KOPT-K1 (cell line): ENCODE data around the gene DOK5.

ENCODE experiments used
- H3K27ac ChIP-seq: fragments of 200-600 bp; sonication (generic); 2 replicates; pipeline ENCODE4 v1.5.1; 2016; ENCODE audit warnings: antibody characterized with exemption, mild to moderate bottlenecking, low read depth, low read length; ENCODE audit not compliant: poor library complexity, severe bottlenecking
- H3K36me3 ChIP-seq: fragments of 200-600 bp; sonication (generic); 2 replicates; pipeline ENCODE4 v1.5.1; 2017; ENCODE audit warnings: antibody characterized with exemption, mild to moderate bottlenecking, low read length, moderate library complexity; ENCODE audit not compliant: insufficient read depth
- H3K9me3 ChIP-seq: fragments of 200-600 bp; sonication (generic); 2 replicates; pipeline ENCODE4 v1.5.1; 2017; ENCODE audit warnings: antibody characterized with exemption, low read length, mild to moderate bottlenecking; ENCODE audit not compliant: insufficient read depth, poor library complexity, severe bottlenecking

DOK5 gene

DNA sequence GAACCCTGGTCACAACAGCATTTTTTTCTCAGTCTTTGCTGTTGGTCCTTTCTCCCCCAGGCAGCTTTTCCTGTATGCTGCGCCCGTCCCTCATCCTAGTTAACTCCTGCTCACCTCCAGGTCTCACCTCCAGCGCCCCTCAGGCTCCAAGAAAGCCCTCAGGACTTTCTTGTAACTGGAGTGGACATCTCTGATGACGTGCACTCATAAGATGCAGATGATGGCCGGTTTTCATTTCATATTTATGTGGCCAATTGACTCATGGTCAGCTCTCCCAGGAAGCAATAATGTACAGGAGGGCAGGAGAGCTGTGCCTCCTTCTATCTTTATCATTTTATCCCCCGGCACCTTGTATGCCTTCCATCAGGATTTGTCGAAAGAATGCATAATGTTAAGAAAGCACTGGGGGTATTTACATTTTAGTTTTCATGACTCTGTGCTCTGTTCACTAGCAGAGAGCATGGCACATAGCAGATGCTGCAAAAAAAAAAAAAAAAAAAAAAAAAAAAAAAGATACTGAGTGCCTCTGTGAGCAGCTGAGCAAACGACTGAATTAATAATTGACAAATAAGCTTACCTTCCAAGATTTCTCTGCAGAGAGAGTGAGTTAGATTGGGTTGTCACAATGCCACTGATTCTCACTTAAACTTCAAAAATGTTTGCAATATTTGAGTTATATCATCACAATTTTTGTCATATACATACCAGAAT, 170.2 kb downstream of the DOK5 start:
- Histone ChIP-seq H3K9me3 (no peaks in the 10 kb centered on the region), H3K36me3 (no peaks in the 10 kb centered on the region), H3K27ac (no peak overlapping the region)

DNA sequence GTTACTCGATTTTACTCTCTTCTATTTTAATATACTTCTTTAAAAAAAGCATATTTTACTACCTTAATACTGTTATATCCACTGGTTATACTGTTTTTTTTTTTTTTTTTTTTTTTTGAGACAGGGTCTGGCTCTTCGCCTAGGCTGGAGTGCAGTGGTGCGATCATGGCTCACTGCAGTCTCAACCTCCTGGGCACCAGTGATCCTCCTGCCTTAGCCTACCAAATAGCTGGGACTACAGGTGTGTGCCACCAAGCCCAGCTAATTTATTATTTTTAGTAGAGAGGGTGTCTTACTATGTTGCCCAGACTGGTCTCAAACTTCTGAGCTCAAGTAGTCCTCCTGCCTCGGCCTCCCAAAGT, 170.7 kb downstream of the DOK5 start:
- H3K9me3 ChIP-seq: no peaks in the 10 kb centered on the region
- H3K36me3 ChIP-seq: no peaks in the 10 kb centered on the region
- H3K27ac ChIP-seq: no peak overlapping the region

DNA sequence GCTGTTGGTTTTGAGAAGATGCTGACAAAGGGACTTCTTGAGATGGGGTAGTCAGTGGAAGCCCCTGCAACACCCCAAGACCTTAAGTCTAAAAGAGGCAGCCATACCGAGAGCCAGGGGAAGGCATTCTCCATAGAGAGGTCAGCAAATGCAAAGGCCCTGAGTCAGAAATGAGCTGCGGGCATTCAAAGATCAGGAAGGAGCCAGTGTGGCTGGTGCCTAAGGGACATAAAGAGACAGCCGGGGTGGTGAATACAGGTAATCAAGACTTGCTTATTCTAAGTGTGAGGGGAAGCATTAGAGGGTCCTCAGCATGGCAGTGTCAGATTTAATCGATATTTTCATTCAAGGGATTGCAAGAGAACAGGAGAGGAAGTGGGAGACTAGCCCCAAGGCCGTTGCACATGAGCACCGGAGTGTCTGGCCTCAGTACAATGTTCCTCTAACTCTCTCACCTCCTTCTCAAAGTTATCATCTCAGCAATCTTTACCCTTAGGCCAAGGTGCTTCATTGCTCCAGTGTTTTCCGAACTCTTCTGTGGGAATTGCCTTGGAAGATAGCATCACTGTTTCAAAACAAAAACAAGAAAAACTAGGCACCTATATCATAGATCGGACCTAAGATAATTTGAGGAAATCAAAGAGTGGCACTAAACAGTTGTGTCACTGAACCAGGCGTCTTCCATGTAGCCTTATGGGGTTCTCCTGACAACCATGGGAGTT, 173.2 kb downstream of the DOK5 start:
- H3K27ac ChIP-seq: no peak overlapping the region
- no peaks in the 10 kb centered on the region for H3K36me3 ChIP-seq
- no peaks in the 10 kb centered on the region for H3K9me3 ChIP-seq

DNA sequence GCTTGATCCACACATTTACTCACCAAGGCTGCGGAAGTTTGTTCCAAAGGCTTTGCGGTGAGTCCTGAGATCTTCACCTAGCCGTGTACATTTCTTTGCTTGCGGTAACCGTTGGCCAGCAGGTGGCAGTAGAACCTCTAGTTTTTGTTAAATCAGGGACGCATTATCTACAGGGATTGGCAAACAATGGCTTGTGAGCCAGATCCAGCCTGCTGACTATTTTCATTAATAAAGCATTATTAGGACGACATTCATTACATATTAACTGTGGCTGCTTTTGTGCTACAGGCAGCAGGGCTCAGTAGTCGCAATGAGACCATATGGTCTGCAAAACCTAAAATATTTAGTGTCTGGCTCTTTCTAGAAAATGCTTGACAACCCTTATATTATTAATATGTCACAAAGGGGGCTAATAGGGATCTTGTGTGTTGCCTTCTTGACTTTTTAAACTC, 174.1 kb downstream of the DOK5 start:
- Histone ChIP-seq H3K9me3 (no peaks in the 10 kb centered on the region), H3K27ac (no peak overlapping the region), H3K36me3 (no peaks in the 10 kb centered on the region)

DNA sequence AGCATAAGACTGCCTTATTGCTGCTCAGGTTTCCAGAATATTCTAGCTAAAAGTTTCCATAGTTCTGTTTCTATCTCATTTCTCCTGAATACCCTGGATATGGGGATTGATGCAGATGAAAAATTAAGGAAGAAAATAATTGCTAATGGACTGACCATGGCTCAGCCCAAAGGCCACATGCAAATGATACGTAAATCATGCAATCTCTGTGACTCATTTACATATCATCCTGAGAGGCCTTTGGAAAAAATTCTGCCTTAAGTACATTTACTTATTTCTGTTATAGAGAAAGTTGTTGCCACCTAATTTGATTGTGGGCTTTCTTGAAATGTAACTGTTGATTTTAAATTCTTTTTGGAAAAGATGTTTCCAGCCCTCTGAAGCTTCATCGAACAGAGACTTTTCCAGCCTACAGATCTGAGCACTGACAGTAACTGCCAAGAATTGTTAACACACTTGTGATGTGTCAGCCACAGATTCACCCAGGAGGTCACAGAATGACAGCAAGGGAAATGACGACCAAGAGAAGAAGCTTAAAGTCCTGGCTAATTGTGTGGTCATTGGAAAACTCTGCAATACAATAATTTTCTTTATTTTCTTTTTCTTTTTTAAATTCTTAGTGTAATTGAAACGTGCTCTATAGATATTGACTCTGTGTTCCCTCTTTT, 174.8 kb downstream of the DOK5 start:
- no peak overlapping the region for H3K27ac ChIP-seq
- H3K36me3 ChIP-seq: no peaks in the 10 kb centered on the region
- H3K9me3 ChIP-seq: no peaks in the 10 kb centered on the region

DNA sequence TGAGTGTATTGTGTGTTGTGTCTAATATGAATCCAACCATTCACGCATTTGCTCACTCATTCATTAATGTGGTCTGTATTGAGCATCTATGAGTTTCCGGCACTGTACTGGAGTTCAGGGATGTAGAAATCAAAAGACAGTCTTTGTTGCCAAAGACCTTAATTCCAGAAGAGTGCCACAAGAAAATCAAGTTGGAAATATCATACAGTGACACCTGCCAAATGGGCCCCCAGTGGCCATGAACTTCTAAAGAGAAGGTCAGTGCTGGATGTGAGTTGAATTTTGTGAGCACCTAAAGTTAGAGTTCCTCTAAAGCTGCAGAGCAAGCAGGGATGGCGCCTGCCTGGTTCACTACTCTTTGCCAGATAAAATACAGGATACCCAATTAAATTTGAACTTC, 175.9 kb downstream of the DOK5 start:
- H3K36me3 ChIP-seq: no peaks in the 10 kb centered on the region
- H3K9me3 ChIP-seq: no peaks in the 10 kb centered on the region
- H3K27ac ChIP-seq: no peak overlapping the region

DNA sequence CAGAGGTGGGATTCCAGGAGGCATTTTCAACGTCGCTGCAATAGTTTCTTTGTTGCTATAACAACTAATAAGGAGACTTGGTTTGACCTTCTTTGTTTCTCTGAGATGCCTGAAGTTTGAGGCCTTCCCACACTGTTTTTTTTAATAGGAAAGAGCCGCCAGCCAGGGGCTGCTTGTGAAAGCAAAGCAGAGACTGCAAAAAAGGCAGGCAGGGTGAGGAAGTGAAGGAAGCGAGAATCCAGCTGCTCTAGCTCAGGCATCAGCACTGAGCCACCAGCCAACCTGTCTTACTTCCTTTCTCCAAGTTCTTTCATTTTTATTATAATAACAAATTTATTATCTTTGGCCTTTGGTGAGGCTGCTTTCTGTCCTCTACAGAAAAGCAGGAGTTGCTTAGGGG, 179.1 kb downstream of the DOK5 start:
- Histone ChIP-seq H3K9me3 (no peaks in the 10 kb centered on the region), H3K36me3 (no peaks in the 10 kb centered on the region), H3K27ac (no peak overlapping the region)

DNA sequence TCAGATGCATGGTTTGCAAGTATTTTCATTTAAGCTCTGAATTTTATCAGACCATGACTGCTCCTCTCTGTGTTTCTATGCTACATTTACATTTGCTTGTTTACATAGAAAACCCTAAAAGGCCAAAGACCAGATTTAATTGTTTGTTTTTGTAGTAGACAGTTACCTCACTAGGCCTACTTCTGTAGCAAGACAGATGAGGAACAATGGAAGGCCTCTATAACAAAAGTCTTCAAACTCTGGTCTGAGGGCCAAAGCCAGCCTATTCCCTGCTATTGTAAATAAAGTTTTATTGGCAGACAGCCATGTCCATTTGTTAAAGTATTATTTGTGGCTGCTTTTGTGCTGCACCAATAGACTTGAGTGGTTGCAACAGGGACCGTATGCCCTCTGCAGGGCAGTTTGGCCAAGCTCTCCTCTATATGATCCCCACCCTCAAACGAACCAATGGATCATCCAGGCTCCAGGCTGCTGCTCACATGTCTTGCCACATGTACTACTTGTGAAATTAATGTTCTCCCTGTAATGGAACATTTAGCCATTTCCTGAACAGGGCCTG, 182.0 kb downstream of the DOK5 start:
- H3K36me3 ChIP-seq: no peaks in the 10 kb centered on the region
- no peak overlapping the region for H3K27ac ChIP-seq
- no peaks in the 10 kb centered on the region for H3K9me3 ChIP-seq

DNA sequence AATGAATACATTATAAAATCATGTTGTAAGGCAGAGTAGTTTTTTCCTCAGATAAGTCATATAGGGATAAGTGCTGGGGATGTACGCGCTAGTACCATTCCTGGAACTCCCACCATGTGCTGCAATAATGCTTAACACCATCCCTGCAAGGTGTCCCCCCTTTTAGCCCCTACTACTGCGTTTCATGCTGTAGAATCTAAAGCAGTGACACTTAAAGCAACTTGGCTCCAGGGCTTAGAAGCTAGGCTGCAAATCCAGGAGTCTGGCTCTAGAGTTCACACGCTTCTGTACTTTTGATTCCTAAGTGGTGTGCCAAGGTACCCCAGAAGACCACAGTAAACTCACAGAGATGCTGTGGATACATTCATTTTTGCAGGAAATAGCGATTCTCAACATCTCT, 183.1 kb downstream of the DOK5 start:
- no peak overlapping the region for H3K27ac ChIP-seq
- no peaks in the 10 kb centered on the region for H3K9me3 ChIP-seq
- H3K36me3 ChIP-seq: no peaks in the 10 kb centered on the region

DNA sequence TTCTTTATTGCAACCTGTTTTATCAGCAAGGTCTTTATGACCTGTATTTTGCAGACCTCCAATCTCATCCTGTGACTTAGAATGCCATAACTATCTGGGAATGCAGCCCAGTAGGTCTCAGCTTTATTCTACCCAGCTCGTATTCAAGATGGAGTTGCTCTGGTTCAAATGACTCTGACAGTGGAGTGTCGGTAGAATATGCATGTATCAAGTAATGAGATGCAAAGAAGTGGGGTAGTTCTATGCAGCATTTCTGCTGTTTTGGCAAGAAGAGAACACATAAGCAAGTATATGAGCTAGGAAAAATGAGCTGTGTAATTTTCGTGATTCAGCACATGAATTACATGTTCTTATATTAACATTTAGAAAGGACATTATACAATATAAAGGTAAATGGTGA, 185.9 kb downstream of the DOK5 start:
- H3K27ac ChIP-seq: no peak overlapping the region
- H3K36me3 ChIP-seq: no peaks in the 10 kb centered on the region
- no peaks in the 10 kb centered on the region for H3K9me3 ChIP-seq

DNA sequence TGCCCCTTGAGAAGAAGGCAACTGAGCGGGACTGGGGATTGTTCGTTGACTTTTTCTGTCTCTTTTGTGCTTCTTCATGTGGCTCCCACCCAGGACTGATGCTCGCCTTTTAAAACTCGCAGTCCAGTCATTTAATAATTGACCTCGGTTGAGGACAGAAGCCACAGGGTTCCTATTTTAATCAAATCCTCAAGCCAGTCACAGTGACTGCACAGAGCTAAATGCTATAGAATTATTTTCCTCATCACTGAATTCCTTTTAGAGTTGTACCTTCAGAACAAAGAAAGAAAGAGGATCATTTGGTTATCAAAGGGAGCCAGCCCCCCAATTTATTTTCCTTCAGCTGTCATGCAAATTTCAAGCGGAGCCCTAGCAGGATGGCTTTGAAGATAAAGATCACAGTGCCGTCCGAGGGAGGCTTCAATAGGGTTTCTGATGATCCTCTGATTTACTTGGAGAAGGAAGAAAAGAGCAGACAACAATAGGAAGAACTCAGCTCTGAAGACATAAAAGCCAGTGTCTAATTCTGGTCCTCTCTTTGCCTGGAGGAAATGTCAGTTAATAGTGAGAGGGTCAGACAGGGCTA, 186.6 kb downstream of the DOK5 start:
- H3K36me3 ChIP-seq: no peaks in the 10 kb centered on the region
- no peaks in the 10 kb centered on the region for H3K9me3 ChIP-seq
- H3K27ac ChIP-seq: no peak overlapping the region

DNA sequence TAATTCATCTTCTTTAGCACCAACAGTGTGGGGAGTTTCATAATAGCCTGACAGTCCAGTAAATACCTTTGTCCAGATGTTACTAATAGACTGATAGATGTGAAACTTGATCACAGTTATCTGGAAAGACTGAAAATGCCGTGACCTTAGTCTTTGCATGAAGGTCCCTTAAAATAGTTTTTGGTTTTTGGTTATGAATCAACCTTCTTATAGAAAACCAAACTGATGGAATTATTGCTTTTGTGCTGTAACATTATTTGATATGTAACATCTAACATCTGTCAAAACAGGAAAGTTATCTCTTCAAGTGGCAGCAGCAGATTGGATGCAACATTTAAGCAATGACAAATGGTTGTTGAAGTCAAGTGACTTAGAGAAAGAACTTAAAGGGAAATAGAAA, 190.4 kb downstream of the DOK5 start:
- H3K36me3 ChIP-seq: no peaks in the 10 kb centered on the region
- H3K27ac ChIP-seq: no peak overlapping the region
- no peaks in the 10 kb centered on the region for H3K9me3 ChIP-seq

DNA sequence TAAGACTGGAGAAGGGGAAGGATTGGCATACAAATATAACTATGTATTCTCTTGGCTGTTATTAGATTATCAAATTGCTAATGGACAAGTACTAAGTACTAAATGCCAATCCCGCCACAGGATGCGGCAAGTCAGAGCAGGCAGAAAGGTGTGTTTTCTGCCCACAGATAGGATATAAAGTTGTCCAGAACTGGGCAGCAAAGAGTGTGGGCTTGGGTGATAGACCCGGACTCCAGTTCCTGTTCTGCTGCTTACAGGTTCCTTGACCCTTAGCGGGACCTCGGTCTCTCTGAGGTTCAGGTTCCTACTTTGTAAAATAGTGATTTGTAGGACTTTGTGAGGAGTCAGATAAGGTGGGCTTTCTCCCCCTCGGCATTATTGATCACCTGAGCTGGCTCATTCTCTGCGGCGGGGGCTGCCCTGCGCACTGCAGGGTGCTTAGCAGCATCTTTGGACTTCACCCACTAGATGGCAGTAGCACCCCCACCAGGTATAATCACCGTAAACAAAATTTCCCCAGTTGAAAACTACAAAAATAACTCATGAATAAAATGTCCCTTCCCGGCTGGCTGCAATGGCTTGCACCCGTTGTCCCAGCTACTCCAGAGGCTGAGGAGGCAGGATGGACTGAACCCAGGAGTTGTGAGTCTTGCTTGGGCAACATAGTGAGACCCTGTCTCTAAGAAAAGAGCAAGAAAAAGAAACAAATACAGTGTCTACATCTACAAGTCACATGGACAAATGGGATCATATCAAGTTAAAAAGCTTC, 193.1 kb downstream of the DOK5 start:
- no peaks in the 10 kb centered on the region for H3K36me3 ChIP-seq
- no peaks in the 10 kb centered on the region for H3K9me3 ChIP-seq
- no peak overlapping the region for H3K27ac ChIP-seq

DNA sequence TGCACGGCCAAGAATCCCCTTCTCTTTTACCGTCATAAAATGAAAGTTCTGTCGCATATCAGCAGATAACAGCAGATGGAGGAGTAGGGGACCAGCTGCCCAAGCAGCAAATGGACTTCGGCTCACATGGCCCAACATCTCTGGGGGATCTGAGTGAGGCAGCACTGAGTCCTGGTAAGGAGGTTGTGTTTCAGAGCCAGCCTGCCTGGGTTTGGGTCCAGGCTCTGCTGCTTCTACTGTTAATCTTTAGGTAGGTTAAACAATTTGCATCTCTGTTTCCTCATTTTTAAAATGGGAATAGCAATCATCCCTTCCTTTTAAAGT, 193.6 kb downstream of the DOK5 start:
- no peaks in the 10 kb centered on the region for H3K9me3 ChIP-seq
- no peaks in the 10 kb centered on the region for H3K36me3 ChIP-seq
- H3K27ac ChIP-seq: no peak overlapping the region

DNA sequence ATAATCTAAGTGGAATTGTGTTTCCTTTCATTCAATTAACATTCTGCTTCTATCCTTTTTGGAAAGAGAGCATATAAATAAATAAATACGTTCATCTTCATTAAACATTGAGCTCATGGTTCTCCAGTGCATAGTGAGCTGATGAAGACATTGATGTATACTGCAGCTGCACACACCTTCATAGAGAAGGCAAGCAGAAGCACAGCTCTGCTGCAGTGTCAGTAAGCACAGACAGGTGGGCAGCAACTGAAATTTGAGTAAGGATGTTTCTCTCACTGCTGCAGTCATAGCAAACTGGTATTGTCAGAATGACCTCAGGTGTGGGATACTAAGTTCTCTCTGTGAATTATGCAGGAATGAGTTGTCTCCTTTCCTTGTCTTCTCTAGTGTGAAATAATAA, 202.9 kb downstream of the DOK5 start:
- H3K27ac ChIP-seq: no peak overlapping the region
- no peaks in the 10 kb centered on the region for H3K36me3 ChIP-seq
- no peaks in the 10 kb centered on the region for H3K9me3 ChIP-seq
